ENCODE results near the gene GLMN. TPM values are rescaled to one million over a fixed set of nuclear protein-coding genes. Genes with fewer than 3 reads are reported as not detected.

Gene GLMN
- total RNA-seq, 1 experiment from 2014 or later = 10.4 TPM

- intact Hi-C loops (cut with micrococcal nuclease; ENCODE audit: unreplicated experiment) = no loop called here
- H3K36me3 ChIP-seq (ENCODE audit: control insufficient read depth, insufficient read depth, low read length) = no peaks in the 10 kb centered on the region; the same call in 1 of the 2 replicates
- no peaks in the 10 kb centered on the region for H3K4me1 ChIP-seq (ENCODE audit: control insufficient read depth, insufficient read depth, low read length)
- H3K4me3 ChIP-seq (ENCODE audit: low read depth in 2 of 2, low read length in 2 of 2) = no peak overlapping the region
- ChIA-PET POLR2A (no interaction called here), CTCF (no interaction called here)
- no peak overlapping the region for H3K27ac ChIP-seq (ENCODE audit: low read length)
- H3K9me3 ChIP-seq (ENCODE audit: control insufficient read depth, insufficient read depth, low read depth, low read length) = no peaks in the 10 kb centered on the region
- no TSS peak for BruUV-seq (replicated peaks)
- ATAC-seq (no peak), DNase-seq (ENCODE audit: low read depth, low spot score) (no peak)
- H3K27me3 ChIP-seq (ENCODE audit: control insufficient read depth, insufficient read depth, low read length) = no peaks in the 10 kb centered on the region
- in situ Hi-C loops (cut with HindIII; ENCODE audit: low pct_unique_long_range_greater_than_20kb, low sequenced_read_pairs) = no loop called here
- TF ChIP-seq REST (IDR thresholded peaks at IDR 0.05; ENCODE audit: insufficient read depth in 1 of 2, low read depth in 2 of 2, low read length in 1 of 2) (no peak), TCF7L2 (IDR thresholded peaks at IDR 0.05; ENCODE audit: low read depth, low read length) (no peak), SIN3A (IDR thresholded peaks at IDR 0.05; ENCODE audit: borderline replicate concordance, insufficient read depth, low read depth, low read length) (no peak), CTCF (IDR thresholded peaks at IDR 0.05) (no peak), POLR2AphosphoS5 (IDR thresholded peaks at IDR 0.05; ENCODE audit: low read depth, low read length) (no peak)
Measured at GRCh38 chr1:92343061-92343460, 44.3 kb upstream of the GLMN start.

- H3K4me1 ChIP-seq (ENCODE audit: control insufficient read depth, insufficient read depth, low read length) = no peaks in the 10 kb centered on the region
- DNase-seq (ENCODE audit: low read depth, low spot score) = no peak
- no peak overlapping the region for H3K27ac ChIP-seq (ENCODE audit: low read length)
- TF ChIP-seq CTCF (IDR thresholded peaks at IDR 0.05) = no peak
- TF ChIP-seq SIN3A (IDR thresholded peaks at IDR 0.05; ENCODE audit: borderline replicate concordance, insufficient read depth, low read depth, low read length) = no peak
- no peak for TF ChIP-seq REST (IDR thresholded peaks at IDR 0.05; ENCODE audit: insufficient read depth in 1 of 2, low read depth in 2 of 2, low read length in 1 of 2)
- no peak for TF ChIP-seq POLR2AphosphoS5 (IDR thresholded peaks at IDR 0.05; ENCODE audit: low read depth, low read length)
- no peak for TF ChIP-seq TCF7L2 (IDR thresholded peaks at IDR 0.05; ENCODE audit: low read depth, low read length)
- H3K36me3 ChIP-seq (ENCODE audit: control insufficient read depth, insufficient read depth, low read length) = no peaks in the 10 kb centered on the region; the same call in 1 of the 2 replicates
- no peaks in the 10 kb centered on the region for H3K27me3 ChIP-seq (ENCODE audit: control insufficient read depth, insufficient read depth, low read length)
- H3K9me3 ChIP-seq (ENCODE audit: control insufficient read depth, insufficient read depth, low read depth, low read length) = no peaks in the 10 kb centered on the region
- in situ Hi-C loops (cut with HindIII; ENCODE audit: low pct_unique_long_range_greater_than_20kb, low sequenced_read_pairs) = no loop called here
- intact Hi-C loops (cut with micrococcal nuclease; ENCODE audit: unreplicated experiment) = no loop called here
- H3K4me3 ChIP-seq (ENCODE audit: low read depth in 2 of 2, low read length in 2 of 2) = no peak overlapping the region
- BruUV-seq (replicated peaks) = no TSS peak
- POLR2A ChIA-PET = no interaction called here
- CTCF ChIA-PET = no interaction called here
- ATAC-seq = no peak
Measured at GRCh38 chr1:92342401-92342800, 43.6 kb upstream of the GLMN start.
